NCI-H128 (cell line): Measurements from ENCODE around the gene OR8D4.
"Not testable (repeated sequence)": the region's sequence is repeated elsewhere in the genome, so short reads cannot be mapped to it uniquely, and the experiment has no call there.

ENCODE experiments used
- DNase-seq: peaks from one replicate; lab custom pipeline; 2025; ENCODE audit not compliant: unreplicated experiment; lab: John Stamatoyannopoulos, UW

The OR8D4 gene

GRCh38 chr11:123901867-123902266 lies at the start of gene OR8D4:
Gene OR8D4 (plus strand): TSS chr11:123902167. CDS start chr11:123906432, 4,265 bp downstream.
- no peak for DNase-seq

GRCh38 chr11:123852321-123852720 lies 49.6 kb upstream of the OR8D4 start:
- DNase-seq = no peak

GRCh38 chr11:123853038-123853437 lies 48.9 kb upstream of the OR8D4 start:
- DNase-seq = no peak

GRCh38 chr11:123856444-123856843 lies 45.5 kb upstream of the OR8D4 start:
- no peak for DNase-seq

GRCh38 chr11:123859731-123860130 lies 42.2 kb upstream of the OR8D4 start:
- DNase-seq = no peak

GRCh38 chr11:123865293-123865692 lies 36.7 kb upstream of the OR8D4 start:
- DNase-seq = not testable (repeated sequence)

GRCh38 chr11:123867795-123868194 lies 34.2 kb upstream of the OR8D4 start:
- DNase-seq = not testable (repeated sequence)

- DNase-seq = no peak
Observed at GRCh38 chr11:123880912-123881311, 21.1 kb upstream of the OR8D4 start.

GRCh38 chr11:123885570-123885969 lies 16.4 kb upstream of the OR8D4 start, which contains the start of gene TMEM225:
Gene TMEM225 (minus strand): TSS chr11:123885670. CDS start chr11:123885425, 245 bp downstream.
- no peak for DNase-seq

GRCh38 chr11:123892031-123892430 lies 9.9 kb upstream of the OR8D4 start:
- no peak for DNase-seq

GRCh38 chr11:123899792-123900191 lies 2.2 kb upstream of the OR8D4 start:
- no peak for DNase-seq

GRCh38 chr11:123903932-123904331 lies 2.0 kb downstream of the OR8D4 start:
- no peak for DNase-seq

GRCh38 chr11:123904932-123905331 lies 3.0 kb downstream of the OR8D4 start:
- no peak for DNase-seq

- DNase-seq = no peak
Observed at GRCh38 chr11:123905826-123906225, 3.9 kb downstream of the OR8D4 start.

- DNase-seq = no peak
Observed at GRCh38 chr11:123920943-123921342, 19.0 kb downstream of the OR8D4 start.

- DNase-seq = no peak
Observed at GRCh38 chr11:123924027-123924426, 22.1 kb downstream of the OR8D4 start.

- no peak for DNase-seq
Observed at GRCh38 chr11:123939317-123939716, 37.4 kb downstream of the OR8D4 start, which contains the start of gene OR4D5. Gene OR4D5 (plus strand): TSS chr11:123939617. CDS start chr11:123939617, 0 bp downstream.

GRCh38 chr11:123942413-123942812 lies 40.4 kb downstream of the OR8D4 start:
- DNase-seq = no peak

GRCh38 chr11:123943738-123944137 lies 41.8 kb downstream of the OR8D4 start, which contains the start of gene OR6T1:
Gene OR6T1 (minus strand): TSS chr11:123943838. CDS start chr11:123943838, 0 bp downstream.
- DNase-seq = no peak

- no peak for DNase-seq
Observed at GRCh38 chr11:123945132-123945531, 43.2 kb downstream of the OR8D4 start.

- no peak for DNase-seq
Observed at GRCh38 chr11:123956752-123957151, 54.8 kb downstream of the OR8D4 start.
